ENCODE data around the gene RIOX2.
"Not testable (repeated sequence)": the region's sequence is repeated elsewhere in the genome, so short reads cannot be mapped to it uniquely, and the experiment has no call there.

RIOX2 gene

GRCh38 chr3:97911459-97911858 lies 60.8 kb downstream of the RIOX2 start:
- DNase-seq (ENCODE audit: low read depth) = no peak

GRCh38 chr3:97910931-97911351 lies 61.3 kb downstream of the RIOX2 start:
- DNase-seq (ENCODE audit: low read depth) = no peak

- not testable (repeated sequence) for DNase-seq (ENCODE audit: low read depth)
Measured at GRCh38 chr3:97910236-97910831, 61.9 kb downstream of the RIOX2 start.

GRCh38 chr3:97909830-97910229 lies 62.4 kb downstream of the RIOX2 start:
- not testable (repeated sequence) for DNase-seq (ENCODE audit: low read depth)

- no peak for DNase-seq (ENCODE audit: low read depth)
Measured at GRCh38 chr3:97901313-97902248, 70.7 kb downstream of the RIOX2 start.

- DNase-seq (ENCODE audit: low read depth) = no peak
Measured at GRCh38 chr3:97899331-97899730, 72.9 kb downstream of the RIOX2 start.

- no peak for DNase-seq (ENCODE audit: low read depth)
Measured at GRCh38 chr3:97896547-97896946, 75.7 kb downstream of the RIOX2 start.

- no peak for DNase-seq (ENCODE audit: low read depth)
Measured at GRCh38 chr3:97896129-97896528, 76.1 kb downstream of the RIOX2 start.

- no peak for DNase-seq (ENCODE audit: low read depth)
Measured at GRCh38 chr3:97895216-97895615, 77.0 kb downstream of the RIOX2 start.

- DNase-seq (ENCODE audit: low read depth) = no peak
Measured at GRCh38 chr3:97892852-97893251, 79.4 kb downstream of the RIOX2 start.

Data from stromal cell of bone marrow (primary cell).